Ishikawa (cell line): ENCODE results near the gene GPR146.

Experiments used
- CEBPB ChIP-seq: IDR thresholded peaks from 2 replicates; pipeline ENCODE4 v1.6.1; 2012
- EP300 ChIP-seq: IDR thresholded peaks from 2 replicates; pipeline ENCODE4 v1.6.1; 2012; ENCODE audit warnings: borderline replicate concordance
- FOXM1 ChIP-seq: IDR thresholded peaks from 2 replicates; pipeline ENCODE4 v1.6.1; 2012; ENCODE audit warnings: low read depth, borderline replicate concordance
- MAX ChIP-seq: IDR thresholded peaks from 2 replicates; pipeline ENCODE4 v1.6.1; 2012
- RAD21 ChIP-seq: IDR thresholded peaks from 2 replicates; pipeline ENCODE4 v1.6.1; 2012; ENCODE audit warnings: low read depth
- TAF1 ChIP-seq: IDR thresholded peaks from 2 replicates; pipeline ENCODE4 v1.6.1; 2012; ENCODE audit warnings: low read depth, mild to moderate bottlenecking
- TEAD4 ChIP-seq: IDR thresholded peaks from 2 replicates; pipeline ENCODE4 v1.6.1; 2012
- YY1 ChIP-seq: IDR thresholded peaks from 2 replicates; pipeline ENCODE4 v1.6.1; 2012; ENCODE audit warnings: low read depth

GRCh38 chr7:1081336-1081735, 37.0 kb downstream of the GPR146 start:
- TF ChIP-seq YY1 (no peak), MAX (no peak), EP300 (no peak), FOXM1 (no peak), RAD21 (no peak), CEBPB (no peak), TEAD4 (no peak), TAF1 (no peak)
